OCI-LY3 (cell line): ENCODE results near the gene TRMT11.

Experiments used
- CTCF ChIP-seq: fragments of 200-600, 300-600 bp; sonication (generic); IDR thresholded peaks from 2 replicates; pipeline ENCODE4 v1.5.1; 2014; ENCODE audit warnings: antibody characterized with exemption, low read length, low read depth
- EZH2phosphoT487 ChIP-seq: fragments of 200-600 bp; shearing (Covaris generic); IDR thresholded peaks from 2 replicates; pipeline ENCODE4 v1.6.1; 2018; ENCODE audit warnings: antibody characterized with exemption, mixed run types, low read depth

GRCh38 chr6:126040394-126040793 lies 54.1 kb downstream of the TRMT11 start:
- TF ChIP-seq CTCF, result no peak
- TF ChIP-seq EZH2phosphoT487, result no peak
